ELR (cell line): Measurements from ENCODE around the gene UBE2E2.
A peak's percentile ranks its signal among the peaks of the same experiment; 100 is the strongest.

Experiments
- DNase-seq: peaks from one replicate; pipeline ENCODE4 v3.0.0-alpha.2; 2015; ENCODE audit warnings: low read depth

UBE2E2 gene

GRCh38 chr3:23389089-23389488 lies 186.0 kb downstream of the UBE2E2 start:
- no peak for DNase-seq

DNA sequence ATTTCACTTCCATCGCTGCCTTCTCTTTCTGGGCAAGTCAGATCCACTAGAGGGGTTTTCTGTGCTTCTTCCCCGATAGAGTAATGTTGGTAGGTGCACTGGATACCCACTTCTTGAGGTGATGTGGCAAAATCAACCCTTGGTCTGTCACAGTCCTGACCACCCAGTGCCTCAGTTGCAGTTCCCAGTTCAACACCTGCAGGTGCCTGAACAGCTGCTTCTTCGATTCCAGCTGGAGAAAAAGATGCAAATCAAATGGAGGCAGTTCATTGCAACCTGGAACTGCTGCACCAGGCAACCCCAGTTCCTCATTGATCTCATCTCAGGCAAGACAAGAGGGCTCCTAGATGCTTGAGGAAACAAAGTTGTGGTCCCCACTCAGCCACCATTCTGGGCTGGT lies 186.6 kb downstream of the UBE2E2 start:
- DNase-seq: no peak

- no peak for DNase-seq
Measured at GRCh38 chr3:23390446-23390845, 187.3 kb downstream of the UBE2E2 start.

DNA sequence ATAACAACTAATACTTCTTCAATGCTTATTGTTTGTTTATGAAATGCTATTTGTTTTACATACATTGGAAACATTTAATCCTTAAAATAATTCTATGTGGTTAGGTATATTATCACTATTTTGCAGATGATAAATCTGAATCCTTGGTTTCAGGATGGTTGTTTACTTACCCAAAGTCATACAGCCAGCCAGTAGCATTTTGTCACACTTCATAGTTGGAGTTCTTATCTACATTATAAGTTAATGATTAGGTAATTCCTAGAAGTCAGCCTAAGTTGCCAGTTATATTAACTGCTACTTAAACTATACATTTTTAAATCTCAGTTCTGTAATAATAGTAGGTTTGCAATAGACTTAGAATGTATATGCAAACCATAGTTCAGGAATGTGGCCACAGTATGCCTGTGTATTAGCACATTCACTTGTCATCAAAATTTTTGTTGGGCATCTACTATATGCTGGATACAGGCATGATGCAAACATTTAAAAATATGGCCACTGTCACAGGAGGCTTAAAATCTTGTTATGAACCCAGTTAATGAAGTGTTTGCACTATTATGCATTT lies 187.9 kb downstream of the UBE2E2 start:
- no peak for DNase-seq

DNA sequence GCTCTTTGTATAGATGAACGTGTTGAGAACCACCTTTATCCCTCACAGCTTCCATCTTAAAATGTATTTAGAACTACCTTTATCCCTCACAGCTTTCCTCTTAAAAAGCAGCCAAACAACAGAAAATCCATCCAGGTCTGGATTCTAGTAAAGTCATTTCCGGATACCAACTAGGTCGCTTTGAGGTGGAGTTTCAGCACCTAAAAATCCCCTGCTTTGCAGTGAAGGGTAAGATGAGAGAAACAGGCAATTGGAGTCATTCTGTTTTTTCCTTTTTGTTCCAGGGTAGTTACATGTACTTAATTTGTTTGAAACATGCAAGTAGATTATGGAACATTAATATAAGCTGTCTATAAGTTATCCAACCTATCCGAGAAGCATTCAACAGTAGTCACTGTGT lies 192.0 kb downstream of the UBE2E2 start:
- DNase-seq: no peak

- DNase-seq: no peak
Measured at GRCh38 chr3:23396746-23397145, 193.6 kb downstream of the UBE2E2 start.

DNA sequence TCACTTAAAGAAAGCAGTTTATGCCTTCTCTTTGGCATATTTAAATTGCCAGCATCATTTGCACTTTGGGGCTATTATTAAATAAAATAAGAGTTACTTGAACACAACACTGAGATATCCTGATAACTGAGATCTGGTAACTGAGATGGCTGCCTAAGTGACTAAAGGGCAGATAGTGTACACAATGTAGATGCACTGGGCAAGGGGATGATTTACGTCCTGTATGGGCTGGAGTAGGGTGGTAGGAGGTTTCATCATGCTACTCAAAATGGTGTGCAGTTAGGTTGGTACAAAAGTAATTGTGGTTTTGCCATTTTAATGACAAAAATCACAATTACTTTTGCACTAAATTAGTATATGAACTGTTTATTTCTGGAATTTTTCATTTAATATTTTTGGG lies 196.1 kb downstream of the UBE2E2 start:
- no peak for DNase-seq

- DNase-seq: no peak
Measured at GRCh38 chr3:23402728-23403492, 199.8 kb downstream of the UBE2E2 start.

DNA sequence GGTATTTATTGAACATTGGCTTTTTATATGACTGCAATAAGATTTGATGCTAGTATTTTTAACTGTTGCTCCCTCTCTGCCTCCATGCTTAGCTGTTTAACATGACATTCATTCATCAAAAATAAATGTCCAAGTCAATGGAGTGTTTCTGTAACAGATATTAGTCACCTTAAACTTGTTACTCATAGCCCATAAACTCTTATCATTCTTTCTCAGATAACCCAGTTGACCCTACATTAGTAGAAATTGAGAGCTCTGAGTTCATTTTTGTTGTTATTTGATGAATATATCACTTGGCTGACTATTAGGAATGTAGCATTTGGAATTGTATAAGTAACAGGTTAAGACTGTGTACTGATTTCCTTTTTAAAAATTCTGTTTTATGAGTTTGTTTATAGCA lies 201.1 kb downstream of the UBE2E2 start:
- DNase-seq: peak; percentile 7

GRCh38 chr3:23405081-23405480 lies 202.0 kb downstream of the UBE2E2 start:
- no peak for DNase-seq

GRCh38 chr3:23406601-23407000 lies 203.5 kb downstream of the UBE2E2 start:
- DNase-seq: no peak

GRCh38 chr3:23418026-23418425 lies 214.9 kb downstream of the UBE2E2 start:
- DNase-seq: no peak

GRCh38 chr3:23421811-23422516 lies 218.8 kb downstream of the UBE2E2 start:
- DNase-seq: no peak

DNA sequence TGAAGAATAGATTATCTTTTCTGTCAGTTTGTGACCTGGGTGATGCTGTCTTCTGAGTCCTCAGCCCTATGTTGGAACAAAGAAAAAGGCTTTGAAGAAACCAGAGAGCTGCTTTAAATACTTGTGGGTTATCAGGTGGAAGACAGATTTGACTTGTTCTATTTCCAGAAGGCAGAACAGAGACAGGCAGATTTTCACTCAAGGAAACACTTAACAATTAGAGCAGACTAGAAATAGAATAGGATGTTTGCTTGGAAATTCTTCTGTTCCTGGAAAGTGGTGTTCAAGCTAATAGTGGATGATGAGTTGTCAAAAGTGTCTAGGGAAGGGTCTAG lies 219.4 kb downstream of the UBE2E2 start:
- no peak for DNase-seq

GRCh38 chr3:23425410-23425809 lies 222.3 kb downstream of the UBE2E2 start:
- DNase-seq: no peak

- peak; percentile 17 for DNase-seq
Measured at GRCh38 chr3:23430781-23431398, 227.8 kb downstream of the UBE2E2 start.

- DNase-seq: peak; percentile 36
Measured at GRCh38 chr3:23431764-23432163, 228.6 kb downstream of the UBE2E2 start.

GRCh38 chr3:23435318-23435717 lies 232.2 kb downstream of the UBE2E2 start:
- DNase-seq: no peak

GRCh38 chr3:23435904-23436303 lies 232.8 kb downstream of the UBE2E2 start:
- no peak for DNase-seq

DNA sequence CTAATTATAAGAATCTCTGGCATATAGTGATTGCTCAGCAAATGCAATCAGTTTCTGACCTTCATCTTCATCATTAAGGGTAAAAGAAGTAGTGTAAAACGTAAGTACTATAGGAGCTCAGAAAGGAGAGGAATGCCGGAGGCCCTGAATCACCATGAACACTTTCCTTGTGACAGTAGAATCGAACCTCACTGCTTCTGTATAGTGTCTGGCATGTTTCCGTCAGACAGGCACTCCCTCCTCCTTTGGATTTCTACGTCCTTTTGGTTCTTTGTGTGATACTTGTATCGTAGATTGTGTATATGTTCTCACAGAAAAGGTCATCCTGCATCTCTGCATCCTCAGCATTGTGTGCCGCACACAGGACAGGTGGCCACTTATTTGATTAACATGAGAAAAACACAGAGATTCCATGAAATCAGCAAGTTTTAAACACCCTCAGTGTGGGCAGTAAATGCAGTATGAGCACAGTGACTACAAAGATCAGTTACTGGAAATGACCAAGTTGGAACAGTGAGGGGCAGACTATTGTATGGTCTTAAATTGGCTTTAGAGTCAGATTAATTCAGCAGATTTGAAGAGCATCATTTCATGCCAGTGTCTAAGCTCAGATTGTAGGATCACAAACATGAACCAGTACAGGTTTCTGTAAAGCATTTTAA lies 234.5 kb downstream of the UBE2E2 start:
- no peak for DNase-seq

- no peak for DNase-seq
Measured at GRCh38 chr3:23438657-23439056, 235.5 kb downstream of the UBE2E2 start.

DNA sequence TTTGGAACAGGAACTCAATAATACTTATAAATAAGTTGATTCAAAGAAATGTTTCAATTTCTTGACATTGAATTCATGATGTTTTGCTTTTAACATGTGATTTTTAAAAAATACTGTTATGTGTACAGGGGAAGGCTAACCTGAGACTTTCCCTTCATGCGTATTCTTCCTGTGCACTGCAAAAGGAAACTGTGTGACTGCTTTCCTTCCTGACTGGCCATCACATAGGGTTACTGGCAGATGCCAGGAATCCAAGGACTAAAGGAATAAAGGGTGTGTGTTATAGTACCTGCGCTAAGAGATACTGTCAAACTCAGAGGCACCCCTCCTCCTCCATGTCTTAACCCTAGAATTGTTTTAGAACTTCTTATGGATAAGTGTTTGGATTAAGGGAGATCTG lies 236.0 kb downstream of the UBE2E2 start:
- DNase-seq: no peak
